Thyroid gland (tissue), 4 donors: ENCODE data around the gene LRRC8D. TPM values are rescaled to one million over a fixed set of nuclear protein-coding genes. Genes with fewer than 3 reads are reported as not detected.

Experiments
- DNase-seq, 2 donors: peaks; one replicate each; pipeline ENCODE4 v3.0.0-alpha.2; 2019
- H3K27ac ChIP-seq, 3 donors: fragments of 200-600 bp; sonication (generic); 1 replicate in 2 of 3; 2 replicates in 1 of 3; pipeline ENCODE4 v1.5.1; 2016 to 2019; ENCODE audit warnings: mild to moderate bottlenecking in 1 of 3, moderate library complexity in 1 of 3
- H3K27me3 ChIP-seq: fragments of 200-600 bp; sonication (generic); one replicate; pipeline ENCODE4 v1.5.1; 2019
- H3K36me3 ChIP-seq, 2 donors: fragments of 200-600 bp; sonication (generic); one replicate each; pipeline ENCODE4 v1.5.1; 2016 to 2019
- H3K4me1 ChIP-seq, 2 donors: fragments of 200-600 bp; sonication (generic); one replicate each; pipeline ENCODE4 v1.5.1; 2017 to 2019
- H3K4me3 ChIP-seq, 3 donors: fragments of 200-600 bp; sonication (generic); replicated peaks in 1 of 3; 1 replicate in 2 of 3; 2 replicates in 1 of 3; pipeline ENCODE4 v1.5.1; 2016; ENCODE audit warnings: mild to moderate bottlenecking in 1 of 3
- H3K9me3 ChIP-seq: fragments of 200-600 bp; sonication (generic); one replicate; pipeline ENCODE4 v1.5.1; 2017
- CTCF ChIP-seq, 6 experiments: fragments of 200-600 bp in 3 of 6; fragments of 450-650 bp in 3 of 6; sonication (generic) in 3 of 6; IDR thresholded peaks; one replicate each; pipeline ENCODE4 v1.5.1; 2016 to 2019; ENCODE audit warnings: antibody characterized with exemption in 6 of 6, mild to moderate bottlenecking in 2 of 6, inconsistent platforms in 1 of 6, moderate library complexity in 1 of 6
- POLR2A ChIP-seq, 2 donors: fragments of 450-650 bp; IDR thresholded peaks; one replicate each; pipeline ENCODE4 v1.6.1; 2017; ENCODE audit warnings: antibody characterized with exemption in 2 of 2, mild to moderate bottlenecking in 2 of 2, moderate library complexity in 1 of 2
- WGBS, 2 donors: methylation state at CpG; one replicate each; pipeline ENCODE4 v1.1.5; 2017; 5-methylcytosine and 5-hydroxymethylcytosine counted together
- intact Hi-C: fragments of 100-400 bp; cut with DNase I; formaldehyde crosslinking; loops from one replicate; pipeline ENCODE4 v1.15.1; 2023
- total RNA-seq, 4 donors: library from RNA; depleted of rRNA; stranded (reverse); fragments of >200 nt; gene quantifications; one replicate each; pipeline ENCODE4 v1.2.3, GENCODE V29; 2016

LRRC8D gene
- total RNA-seq, 4 donors from 2014 or later: 21.1 to 46.7 (median 35.3) TPM

GRCh38 chr1:89951766-89952604 is 131.2 kb downstream of the LRRC8D start:
- intact Hi-C loops: loop anchor here (10.0 kb wide), 1 partner anchor 147 kb away; no protein-coding TSS in a partner anchor
- TF ChIP-seq CTCF (IDR thresholded peaks at IDR 0.05): no peak
- Histone ChIP-seq H3K4me3 (no peak overlapping the region), H3K36me3 (no peaks in the 10 kb centered on the region), H3K4me1 (peaks cover 19 to 21% of the 10 kb centered on the region in 2 donors), H3K27me3 (no peaks in the 10 kb centered on the region), H3K27ac (peak overlapping the region in 2 of 3 donors; percentile 8 to 91), H3K9me3 (no peaks in the 10 kb centered on the region)
- DNase-seq: no peak
- 79 to 82% methylated on average over 5 of the region's 5 CpGs for WGBS, 2 donors

GRCh38 chr1:89952605-89953130 is 131.8 kb downstream of the LRRC8D start:
- H3K27me3 ChIP-seq: no peaks in the 10 kb centered on the region
- no peak for DNase-seq
- H3K27ac ChIP-seq: peak overlapping the region; percentile 8 to 91 (median 47)
- WGBS, 2 donors: 89 to 100% methylated on average over 2 of the region's 2 CpGs
- H3K9me3 ChIP-seq: no peaks in the 10 kb centered on the region
- H3K36me3 ChIP-seq: no peaks in the 10 kb centered on the region
- intact Hi-C loops: loop anchor here (10.0 kb wide), 1 partner anchor 148 kb away; no protein-coding TSS in a partner anchor
- H3K4me3 ChIP-seq: no peak overlapping the region
- TF ChIP-seq CTCF (IDR thresholded peaks at IDR 0.05): no peak
- no peak for TF ChIP-seq POLR2A (IDR thresholded peaks at IDR 0.05)
- H3K4me1 ChIP-seq: peaks cover 19 to 21% of the 10 kb centered on the region in 2 donors

- Histone ChIP-seq H3K27me3 (no peaks in the 10 kb centered on the region), H3K4me3 (no peak overlapping the region), H3K4me1 (peaks cover 19 to 21% of the 10 kb centered on the region in 2 donors), H3K27ac (peak overlapping the region in 2 of 3 donors; percentile 47 to 91), H3K36me3 (no peaks in the 10 kb centered on the region), H3K9me3 (no peaks in the 10 kb centered on the region)
- DNase-seq: peak; percentile 75 to 82
- TF ChIP-seq CTCF (IDR thresholded peaks at IDR 0.05) (peak in 4 of 6 experiments; percentile 29 to 64 (median 54)), POLR2A (IDR thresholded peaks at IDR 0.05) (peak in 1 of 2 donors; percentile 45)
- intact Hi-C loops: loop anchor here (10.0 kb wide), 1 partner anchor 148 kb away; no protein-coding TSS in a partner anchor
- WGBS, 2 donors: 8 to 14% methylated on average over 1 of the region's 1 CpG
These were observed 132.3 kb downstream of the LRRC8D start for GRCh38 chr1:89953131-89953626.

- Histone ChIP-seq H3K4me3 (no peak overlapping the region), H3K4me1 (peaks cover 19 to 21% of the 10 kb centered on the region in 2 donors), H3K27ac (peak overlapping the region in 1 of 3 donors; percentile 91), H3K36me3 (no peaks in the 10 kb centered on the region), H3K9me3 (no peaks in the 10 kb centered on the region), H3K27me3 (no peaks in the 10 kb centered on the region)
- 97 to 100% methylated on average over 1 of the region's 1 CpG for WGBS, 2 donors
- intact Hi-C loops: loop anchor here (10.0 kb wide), 1 partner anchor 149 kb away; no protein-coding TSS in a partner anchor
- DNase-seq: no peak
- TF ChIP-seq CTCF (IDR thresholded peaks at IDR 0.05): no peak
- no peak for TF ChIP-seq POLR2A (IDR thresholded peaks at IDR 0.05)
These were observed 133.1 kb downstream of the LRRC8D start for GRCh38 chr1:89953929-89954328.
